IMR-90 (cell line): ENCODE results near the gene CERK. TPM values are rescaled to one million over a fixed set of nuclear protein-coding genes. Genes with fewer than 3 reads are reported as not detected.

Source experiments
- ATAC-seq: fragments of 200-7000 bp; cut with Tn5 transposase; 2 replicates; pipeline ENCODE4 v1.9.1; 2020; ENCODE audit warnings: low read depth, mild to moderate bottlenecking, moderate library complexity
- BruUV-seq: library from RNA; stranded (reverse); fragments of 400-500 nt; replicated peaks from 2 replicates; lab custom pipeline; 2021; lab: Mats Ljungman, UMichigan
- CTCF ChIA-PET: fragments of 300-600 bp; formaldehyde crosslinking; extraction: SDS; loops from one replicate; lab custom pipeline; 2021; ENCODE audit warnings: antibody characterized with exemption; lab: Yijun Ruan, JAX
- POLR2A ChIA-PET: fragments of 300-600 bp; sonication (Branson Sonifier 250); formaldehyde crosslinking; loops from one replicate; lab custom pipeline; 2022; ENCODE audit warnings: antibody characterized with exemption; ENCODE audit not compliant: unreplicated experiment; lab: Charles Lee
- DNase-seq: peaks from one replicate; pipeline ENCODE4 v3.0.0; 2013
- H2AFZ ChIP-seq: replicated peaks from 2 replicates; pipeline ENCODE3; 2013; ENCODE audit warnings: low read length, mild to moderate bottlenecking; ENCODE audit not compliant: poor library complexity
- H2AK5ac ChIP-seq: 2 replicates; pipeline ENCODE4 v1.6.1; 2013; ENCODE audit warnings: low read depth, low read length, inconsistent platforms
- H2AK9ac ChIP-seq: replicated peaks from 2 replicates; pipeline ENCODE3; 2013; ENCODE audit warnings: mild to moderate bottlenecking, low read depth, low read length, moderate library complexity; ENCODE audit not compliant: poor library complexity
- H2BK120ac ChIP-seq: 2 replicates; pipeline ENCODE4 v1.6.1; 2013; ENCODE audit warnings: low read depth, low read length, inconsistent platforms
- H2BK15ac ChIP-seq: 3 replicates; pipeline ENCODE4 v1.6.1; 2013; ENCODE audit warnings: low read depth, low read length, inconsistent platforms
- H2BK20ac ChIP-seq: 2 replicates; pipeline ENCODE4 v1.6.1; 2013; ENCODE audit warnings: low read depth, mild to moderate bottlenecking, inconsistent platforms, low read length, moderate library complexity
- H2BK5ac ChIP-seq: 2 replicates; pipeline ENCODE4 v1.6.1; 2013; ENCODE audit warnings: mild to moderate bottlenecking, low read depth, low read length, inconsistent platforms; ENCODE audit not compliant: poor library complexity, severe bottlenecking
- H3K14ac ChIP-seq: replicated peaks from 2 replicates; pipeline ENCODE4 v1.6.1; 2013; ENCODE audit warnings: low read depth, low read length, inconsistent platforms
- H3K18ac ChIP-seq: 2 replicates; pipeline ENCODE4 v1.6.1; 2013; ENCODE audit warnings: low read depth, low read length, control low read depth
- H3K23ac ChIP-seq: 2 replicates; pipeline ENCODE4 v1.6.1; 2013; ENCODE audit warnings: low read depth, low read length, inconsistent platforms
- H3K27ac ChIP-seq: 2 replicates; pipeline ENCODE4 v1.5.1; 2013; ENCODE audit warnings: mild to moderate bottlenecking, control low read depth, low read length; ENCODE audit not compliant: insufficient read depth
- H3K27me3 ChIP-seq: 2 replicates; pipeline ENCODE4 v1.6.1; 2013; ENCODE audit warnings: low read length; ENCODE audit not compliant: control insufficient read depth, insufficient read depth
- H3K36me3 ChIP-seq: 2 replicates; pipeline ENCODE4 v1.6.1; 2013; ENCODE audit warnings: low read length, mixed read lengths; ENCODE audit not compliant: control insufficient read depth, insufficient read depth
- H3K4ac ChIP-seq: 2 replicates; pipeline ENCODE4 v1.6.1; 2013; ENCODE audit warnings: low read depth, low read length, inconsistent platforms
- H3K4me1 ChIP-seq: 2 replicates; pipeline ENCODE4 v1.6.1; 2013; ENCODE audit warnings: low read length, mixed read lengths; ENCODE audit not compliant: control insufficient read depth, insufficient read depth
- H3K4me2 ChIP-seq: 2 replicates; pipeline ENCODE4 v1.6.1; 2013; ENCODE audit warnings: low read depth, mild to moderate bottlenecking, control low read depth, low read length, moderate library complexity
- H3K4me3 ChIP-seq: 2 replicates; pipeline ENCODE4 v1.5.1; 2013; ENCODE audit warnings: low read depth, mild to moderate bottlenecking, control low read depth, low read length, moderate library complexity; ENCODE audit not compliant: insufficient read depth
- H3K56ac ChIP-seq: 2 replicates; pipeline ENCODE4 v1.6.1; 2013; ENCODE audit warnings: low read length, inconsistent platforms; ENCODE audit not compliant: insufficient read depth; ENCODE audit errors: extremely low read depth
- H3K79me1 ChIP-seq, 2 experiments: 2 replicates each; pipeline ENCODE4 v1.6.1; 2013; ENCODE audit warnings: low read length in 2 of 2, inconsistent platforms in 1 of 2, low read depth in 1 of 2
- H3K9ac ChIP-seq: 2 replicates; pipeline ENCODE4 v1.6.1; 2013; ENCODE audit warnings: low read depth, low read length, control low read depth
- H3K9me1 ChIP-seq: 2 replicates; pipeline ENCODE4 v1.6.1; 2013; ENCODE audit warnings: low read length, inconsistent platforms; ENCODE audit not compliant: insufficient read depth
- H3K9me3 ChIP-seq: 2 replicates; pipeline ENCODE4 v1.6.1; 2013; ENCODE audit warnings: low read length; ENCODE audit not compliant: control insufficient read depth, insufficient read depth
- H4K20me1 ChIP-seq: 2 replicates; pipeline ENCODE4 v1.6.1; 2013; ENCODE audit warnings: low read length, inconsistent platforms; ENCODE audit not compliant: insufficient read depth
- H4K5ac ChIP-seq: 2 replicates; pipeline ENCODE4 v1.6.1; 2013; ENCODE audit warnings: mild to moderate bottlenecking, low read depth, low read length, control low read depth
- H4K8ac ChIP-seq, 2 experiments: 2 replicates each; pipeline ENCODE4 v1.6.1; 2013; ENCODE audit warnings: low read depth in 2 of 2, low read length in 2 of 2, control low read depth in 1 of 2, inconsistent platforms in 1 of 2
- H4K91ac ChIP-seq: 2 replicates; pipeline ENCODE4 v1.6.1; 2013; ENCODE audit warnings: low read depth, low read length, inconsistent platforms; ENCODE audit not compliant: insufficient read depth
- CTCF ChIP-seq: conservative IDR thresholded peaks from 2 replicates; pipeline ENCODE4 v1.5.1; 2012; ENCODE audit warnings: mild to moderate bottlenecking, low read depth, low read length, improper control_type of control experiment
- WGBS, 2 experiments: methylation state at CpG; one replicate each; pipeline versions ENCODE4 v1.1.5 to v1.1.7; 2013; ENCODE audit warnings: missing lambda C conversion rate in 2 of 2; ENCODE audit not compliant: insufficient read length in 1 of 2; ENCODE audit errors: extremely low coverage in 2 of 2; 5-methylcytosine and 5-hydroxymethylcytosine counted together
- dilution Hi-C: fragments of 300-500 bp; cut with HindIII; formaldehyde crosslinking; loops from one replicate; pipeline ENCODE4 v1.14.3; 2018; ENCODE audit warnings: low sequenced_read_pairs; ENCODE audit not compliant: unreplicated experiment
- in situ Hi-C: fragments of 300-500 bp; cut with MboI; formaldehyde crosslinking; loops from 3 replicates; pipeline ENCODE4 v1.14.3; 2019; ENCODE audit warnings: low sequenced_read_pairs, inconsistent platforms, mixed read lengths
- intact Hi-C: fragments of 100-400 bp; cut with micrococcal nuclease; formaldehyde crosslinking; loops from 2 replicates; pipeline ENCODE4 v1.10.0; 2022
- polyA plus RNA-seq, 3 experiments: library from polyadenylated mRNA; depleted of rRNA; stranded (reverse); fragments of >200 nt; gene quantifications; 2 replicates each; pipeline ENCODE4 v1.2.3, GENCODE V29; 2012; ENCODE audit warnings: low replicate concordance in 1 of 3
- total RNA-seq: library from RNA; depleted of rRNA; stranded (reverse); fragments of >200 nt; gene quantifications from 2 replicates; pipeline ENCODE4 v1.2.3, GENCODE V29; 2012

CERK gene
- total and polyA plus RNA-seq, 2 of the 4 experiments (the other 2 are of a cell fraction), result 25.3 to 38.7 TPM

- Histone ChIP-seq H3K27me3 (no peaks in the 10 kb centered on the region), H4K5ac (peak overlapping the region; percentile 8; the same call in 1 of the 2 replicates), H3K9me3 (no peaks in the 10 kb centered on the region), H2BK20ac (no peak overlapping the region), H4K8ac (no peak overlapping the region; a peak in 1 of 4 replicates), H2BK5ac (no peak overlapping the region), H3K27ac (no peak overlapping the region), H2BK15ac (no peak overlapping the region), H4K20me1 (peaks cover 15% of the 10 kb centered on the region), H3K4me1 (peaks cover 25% of the 10 kb centered on the region), H3K18ac (no peak overlapping the region), H3K14ac (no peak overlapping the region), H2AFZ (no peak overlapping the region), H2AK9ac (no peak overlapping the region), H2AK5ac (peak overlapping the region; percentile 23; the same call in 1 of the 2 replicates), H3K36me3 (peaks cover 2% of the 10 kb centered on the region; the same call in 1 of the 2 replicates), H3K56ac (no peak overlapping the region), H3K9ac (no peak overlapping the region), H3K4me3 (no peak overlapping the region), H3K23ac (no peak overlapping the region), H4K91ac (peak overlapping the region; percentile 24), H3K79me1 (peaks cover 2 to 3% of the 10 kb centered on the region in 2 experiments; a peak in 1 of 4 replicates), H2BK120ac (no peak overlapping the region), H3K4ac (no peak overlapping the region), H3K4me2 (peak overlapping the region; percentile 23; the same call in 1 of the 2 replicates), H3K9me1 (peaks cover 6% of the 10 kb centered on the region; the same call in 1 of the 2 replicates)
- dilution Hi-C loops, result no loop called here
- CTCF ChIA-PET, result interaction anchor here (0.9 kb wide), 1 partner anchor 74 kb away, joined by 3 read pairs; no protein-coding TSS in a partner anchor
- peak; percentile 35 for DNase-seq
- peak; percentile 33 for ATAC-seq
- POLR2A ChIA-PET, result no interaction called here
- BruUV-seq, result no TSS peak
- TF ChIP-seq CTCF, result no peak
- intact Hi-C loops, result no loop called here
- 49% methylated on average over 17 of the region's 23 CpGs; no CpG with 5 or more reads in 1 of the 2 experiments for WGBS, 2 experiments
- in situ Hi-C loops, result no loop called here
Measured at GRCh38 chr22:46652847-46653331, 85.2 kb downstream of the CERK start.
